ENCODE measurements around the gene ZNF324. TPM values are rescaled to one million over a fixed set of nuclear protein-coding genes. Genes with fewer than 3 reads are reported as not detected.
A peak's percentile ranks its signal among the peaks of the same experiment; 100 is the strongest.

The ZNF324 gene
- total and polyA plus RNA-seq, 2 of the 13 experiments (the other 11 are each of a cell fraction or from before 2014, with no cell fraction given), result 1.1 to 4.7 TPM

DNA sequence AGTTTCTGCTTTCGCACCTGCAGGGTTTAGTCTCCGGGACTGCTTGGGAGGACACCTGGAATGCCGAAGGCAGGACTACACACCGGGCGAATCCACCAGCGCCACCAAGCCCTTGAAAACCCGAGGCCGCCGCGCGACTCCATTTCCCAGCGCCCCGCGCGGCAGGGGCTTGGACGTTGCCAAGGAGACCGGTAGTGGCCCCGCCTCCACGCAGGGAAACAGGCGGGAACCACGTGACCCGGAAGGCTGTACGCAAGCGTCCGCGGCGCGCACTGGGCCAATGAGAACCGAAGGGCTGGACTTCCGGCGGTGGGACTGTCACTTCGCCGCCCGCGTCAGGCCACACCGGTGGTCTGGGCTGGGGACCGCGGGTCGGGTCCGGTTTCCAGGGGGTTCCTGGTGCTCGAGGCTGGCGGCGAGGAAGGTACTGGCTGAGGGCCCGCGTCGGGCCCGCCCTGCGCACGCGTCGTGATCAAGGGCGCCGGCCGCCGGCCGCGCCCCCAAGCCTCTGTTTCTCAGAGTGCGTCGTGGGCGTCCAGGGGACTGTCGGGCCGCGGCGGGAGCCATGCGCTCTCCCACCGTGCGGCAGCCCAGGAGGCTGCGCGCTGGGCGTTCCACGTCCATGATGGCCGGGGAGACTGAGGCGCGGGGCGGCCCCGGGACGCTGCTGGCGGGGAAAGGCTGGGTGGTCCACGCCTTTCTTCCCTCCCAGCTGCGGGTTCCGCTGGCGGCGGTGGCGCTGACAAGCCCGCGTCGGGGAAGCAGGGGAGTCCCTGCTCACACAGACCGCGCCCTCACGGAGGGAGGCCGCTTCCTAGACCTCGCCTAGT lies at the start of gene ZNF324 (continued):
- TF ChIP-seq, protein P1, sequence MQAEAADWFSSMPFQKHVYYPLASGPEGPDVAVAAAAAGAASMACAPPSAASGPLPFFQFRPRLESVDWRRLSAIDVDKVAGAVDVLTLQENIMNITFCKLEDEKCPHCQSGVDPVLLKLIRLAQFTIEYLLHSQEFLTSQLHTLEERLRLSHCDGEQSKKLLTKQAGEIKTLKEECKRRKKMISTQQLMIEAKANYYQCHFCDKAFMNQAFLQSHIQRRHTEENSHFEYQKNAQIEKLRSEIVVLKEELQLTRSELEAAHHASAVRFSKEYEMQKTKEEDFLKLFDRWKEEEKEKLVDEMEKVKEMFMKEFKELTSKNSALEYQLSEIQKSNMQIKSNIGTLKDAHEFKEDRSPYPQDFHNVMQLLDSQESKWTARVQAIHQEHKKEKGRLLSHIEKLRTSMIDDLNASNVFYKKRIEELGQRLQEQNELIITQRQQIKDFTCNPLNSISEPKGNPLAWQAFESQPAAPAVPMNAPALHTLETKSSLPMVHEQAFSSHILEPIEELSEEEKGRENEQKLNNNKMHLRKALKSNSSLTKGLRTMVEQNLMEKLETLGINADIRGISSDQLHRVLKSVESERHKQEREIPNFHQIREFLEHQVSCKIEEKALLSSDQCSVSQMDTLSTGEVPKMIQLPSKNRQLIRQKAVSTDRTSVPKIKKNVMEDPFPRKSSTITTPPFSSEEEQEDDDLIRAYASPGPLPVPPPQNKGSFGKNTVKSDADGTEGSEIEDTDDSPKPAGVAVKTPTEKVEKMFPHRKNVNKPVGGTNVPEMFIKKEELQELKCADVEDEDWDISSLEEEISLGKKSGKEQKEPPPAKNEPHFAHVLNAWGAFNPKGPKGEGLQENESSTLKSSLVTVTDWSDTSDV (CRISPR knock-in tag; IDR thresholded peaks at IDR 0.05), result no peak
- TF ChIP-seq SRSF9 (IDR thresholded peaks at IDR 0.05; ENCODE audit: borderline replicate concordance, insufficient read depth, low read depth, low read length, poor library complexity, severe bottlenecking) (no peak), KDM5A (IDR thresholded peaks at IDR 0.05; ENCODE audit: borderline replicate concordance, low read length) (peak; percentile 50; the same call in 1 of the 2 replicates), SIX1 (CRISPR knock-in tag; IDR thresholded peaks at IDR 0.05; ENCODE audit: borderline replicate concordance) (no peak), FOXP1 (IDR thresholded peaks at IDR 0.05) (no peak), FOXP1 (CRISPR knock-in tag; IDR thresholded peaks at IDR 0.05) (no peak), ETV6 (CRISPR knock-in tag; conservative IDR thresholded peaks at IDR 0.05) (no peak), MTA1 (CRISPR knock-in tag; IDR thresholded peaks at IDR 0.05; ENCODE audit: borderline replicate concordance) (no peak), ZNF530 (CRISPR knock-in tag; IDR thresholded peaks at IDR 0.05; ENCODE audit: low read depth) (no peak), ZNF232 (CRISPR knock-in tag; IDR thresholded peaks at IDR 0.05; ENCODE audit: borderline replicate concordance) (no peak), NFATC3 (CRISPR knock-in tag; IDR thresholded peaks at IDR 0.05) (no peak), ZC3H13 (CRISPR knock-in tag; IDR thresholded peaks at IDR 0.05) (no peak), MAZ (IDR thresholded peaks at IDR 0.05; ENCODE audit: borderline replicate concordance, low read depth, low read length) (no peak), MAZ (CRISPR knock-in tag; IDR thresholded peaks at IDR 0.05; ENCODE audit: low read depth) (peak; percentile 56; the same call in 1 of the 2 replicates), EZH2 (conservative IDR thresholded peaks at IDR 0.05; ENCODE audit: low read depth, low read length) (no peak), PLRG1 (conservative IDR thresholded peaks at IDR 0.05) (no peak), YEATS2 (CRISPR knock-in tag; IDR thresholded peaks at IDR 0.05; ENCODE audit: borderline replicate concordance) (peak; percentile 51; the same call in 1 of the 2 replicates), KAT8 (CRISPR knock-in tag; IDR thresholded peaks at IDR 0.05) (peak; percentile 84), KDM6A (CRISPR knock-in tag; IDR thresholded peaks at IDR 0.05; ENCODE audit: low read depth) (no peak), ZBTB7A (CRISPR knock-in tag; IDR thresholded peaks at IDR 0.05) (no peak)
- TF ChIP-seq, protein P2, sequence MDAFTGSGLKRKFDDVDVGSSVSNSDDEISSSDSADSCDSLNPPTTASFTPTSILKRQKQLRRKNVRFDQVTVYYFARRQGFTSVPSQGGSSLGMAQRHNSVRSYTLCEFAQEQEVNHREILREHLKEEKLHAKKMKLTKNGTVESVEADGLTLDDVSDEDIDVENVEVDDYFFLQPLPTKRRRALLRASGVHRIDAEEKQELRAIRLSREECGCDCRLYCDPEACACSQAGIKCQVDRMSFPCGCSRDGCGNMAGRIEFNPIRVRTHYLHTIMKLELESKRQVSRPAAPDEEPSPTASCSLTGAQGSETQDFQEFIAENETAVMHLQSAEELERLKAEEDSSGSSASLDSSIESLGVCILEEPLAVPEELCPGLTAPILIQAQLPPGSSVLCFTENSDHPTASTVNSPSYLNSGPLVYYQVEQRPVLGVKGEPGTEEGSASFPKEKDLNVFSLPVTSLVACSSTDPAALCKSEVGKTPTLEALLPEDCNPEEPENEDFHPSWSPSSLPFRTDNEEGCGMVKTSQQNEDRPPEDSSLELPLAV (CRISPR knock-in tag; conservative IDR thresholded peaks at IDR 0.05; ENCODE audit: low read depth), result no peak
- TF ChIP-seq, protein P3, sequence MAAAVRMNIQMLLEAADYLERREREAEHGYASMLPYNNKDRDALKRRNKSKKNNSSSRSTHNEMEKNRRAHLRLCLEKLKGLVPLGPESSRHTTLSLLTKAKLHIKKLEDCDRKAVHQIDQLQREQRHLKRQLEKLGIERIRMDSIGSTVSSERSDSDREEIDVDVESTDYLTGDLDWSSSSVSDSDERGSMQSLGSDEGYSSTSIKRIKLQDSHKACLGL (CRISPR knock-in tag; IDR thresholded peaks at IDR 0.05), result no peak
- TF ChIP-seq, protein P4, sequence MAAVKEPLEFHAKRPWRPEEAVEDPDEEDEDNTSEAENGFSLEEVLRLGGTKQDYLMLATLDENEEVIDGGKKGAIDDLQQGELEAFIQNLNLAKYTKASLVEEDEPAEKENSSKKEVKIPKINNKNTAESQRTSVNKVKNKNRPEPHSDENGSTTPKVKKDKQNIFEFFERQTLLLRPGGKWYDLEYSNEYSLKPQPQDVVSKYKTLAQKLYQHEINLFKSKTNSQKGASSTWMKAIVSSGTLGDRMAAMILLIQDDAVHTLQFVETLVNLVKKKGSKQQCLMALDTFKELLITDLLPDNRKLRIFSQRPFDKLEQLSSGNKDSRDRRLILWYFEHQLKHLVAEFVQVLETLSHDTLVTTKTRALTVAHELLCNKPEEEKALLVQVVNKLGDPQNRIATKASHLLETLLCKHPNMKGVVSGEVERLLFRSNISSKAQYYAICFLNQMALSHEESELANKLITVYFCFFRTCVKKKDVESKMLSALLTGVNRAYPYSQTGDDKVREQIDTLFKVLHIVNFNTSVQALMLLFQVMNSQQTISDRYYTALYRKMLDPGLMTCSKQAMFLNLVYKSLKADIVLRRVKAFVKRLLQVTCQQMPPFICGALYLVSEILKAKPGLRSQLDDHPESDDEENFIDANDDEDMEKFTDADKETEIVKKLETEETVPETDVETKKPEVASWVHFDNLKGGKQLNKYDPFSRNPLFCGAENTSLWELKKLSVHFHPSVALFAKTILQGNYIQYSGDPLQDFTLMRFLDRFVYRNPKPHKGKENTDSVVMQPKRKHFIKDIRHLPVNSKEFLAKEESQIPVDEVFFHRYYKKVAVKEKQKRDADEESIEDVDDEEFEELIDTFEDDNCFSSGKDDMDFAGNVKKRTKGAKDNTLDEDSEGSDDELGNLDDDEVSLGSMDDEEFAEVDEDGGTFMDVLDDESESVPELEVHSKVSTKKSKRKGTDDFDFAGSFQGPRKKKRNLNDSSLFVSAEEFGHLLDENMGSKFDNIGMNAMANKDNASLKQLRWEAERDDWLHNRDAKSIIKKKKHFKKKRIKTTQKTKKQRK (IDR thresholded peaks at IDR 0.05; ENCODE audit: low read length), result no peak
